Measurements from ENCODE around the gene IL25.

Gene IL25

DNA sequence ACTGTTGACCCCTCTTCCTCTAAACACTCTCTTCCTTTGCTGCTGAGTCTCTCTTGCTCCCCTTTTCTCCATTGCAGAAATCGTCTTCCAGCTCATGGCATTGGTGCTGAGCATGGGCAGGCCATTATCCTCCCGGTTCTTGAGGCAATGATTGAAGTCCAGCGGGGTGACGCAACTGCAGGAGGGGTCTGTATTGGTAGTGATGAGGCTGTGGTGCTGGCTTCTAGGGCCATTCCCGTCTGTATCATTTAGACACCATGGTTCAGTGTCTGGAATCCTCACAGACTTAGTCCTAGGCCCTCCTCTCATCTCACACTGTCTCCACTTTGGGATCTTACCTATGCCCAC, 19.2 kb upstream of the IL25 start:
- no peak for DNase-seq (ENCODE audit: low spot score)

GRCh38 chr14:23354990-23355389, 17.6 kb upstream of the IL25 start:
- DNase-seq (ENCODE audit: low spot score) = no peak

DNA sequence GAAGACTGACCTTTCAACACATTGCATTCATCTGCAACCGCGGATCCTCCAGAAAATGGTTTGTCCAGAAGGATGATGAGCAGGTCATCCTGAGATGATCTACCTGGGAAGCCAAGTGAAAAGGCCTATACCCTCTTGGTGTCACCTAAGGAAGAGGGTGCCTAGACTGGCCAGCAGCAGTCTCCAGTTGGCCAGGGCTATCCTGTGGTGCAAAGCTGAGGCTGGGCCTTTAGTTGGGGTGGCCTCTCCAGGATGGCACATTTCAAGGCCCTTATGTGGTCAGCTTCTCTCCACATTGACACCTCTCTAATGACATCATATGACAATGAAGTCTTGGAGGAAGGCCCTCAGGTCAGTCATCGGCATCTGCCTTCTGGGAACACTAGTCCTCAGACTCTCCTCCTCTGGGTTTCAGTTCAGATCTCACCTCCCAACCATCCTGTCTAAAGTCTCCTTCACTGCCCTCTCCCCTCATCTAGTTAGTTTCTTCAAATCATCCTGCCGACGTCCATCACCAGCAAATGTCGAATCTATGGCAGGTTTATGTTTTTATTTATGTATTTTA, 16.7 kb upstream of the IL25 start:
- DNase-seq (ENCODE audit: low spot score) = no peak

- DNase-seq (ENCODE audit: low spot score) = no peak
Measured at GRCh38 chr14:23356662-23357061, 15.9 kb upstream of the IL25 start.

- DNase-seq (ENCODE audit: low spot score) = no peak
Measured at GRCh38 chr14:23357261-23357660, 15.3 kb upstream of the IL25 start.

GRCh38 chr14:23358042-23358441, 14.6 kb upstream of the IL25 start:
- no peak for DNase-seq (ENCODE audit: low spot score)

- no peak for DNase-seq (ENCODE audit: low spot score)
Measured at GRCh38 chr14:23358553-23359166, 13.9 kb upstream of the IL25 start.

- DNase-seq (ENCODE audit: low spot score) = no peak
Measured at GRCh38 chr14:23359167-23359626, 13.4 kb upstream of the IL25 start.

DNA sequence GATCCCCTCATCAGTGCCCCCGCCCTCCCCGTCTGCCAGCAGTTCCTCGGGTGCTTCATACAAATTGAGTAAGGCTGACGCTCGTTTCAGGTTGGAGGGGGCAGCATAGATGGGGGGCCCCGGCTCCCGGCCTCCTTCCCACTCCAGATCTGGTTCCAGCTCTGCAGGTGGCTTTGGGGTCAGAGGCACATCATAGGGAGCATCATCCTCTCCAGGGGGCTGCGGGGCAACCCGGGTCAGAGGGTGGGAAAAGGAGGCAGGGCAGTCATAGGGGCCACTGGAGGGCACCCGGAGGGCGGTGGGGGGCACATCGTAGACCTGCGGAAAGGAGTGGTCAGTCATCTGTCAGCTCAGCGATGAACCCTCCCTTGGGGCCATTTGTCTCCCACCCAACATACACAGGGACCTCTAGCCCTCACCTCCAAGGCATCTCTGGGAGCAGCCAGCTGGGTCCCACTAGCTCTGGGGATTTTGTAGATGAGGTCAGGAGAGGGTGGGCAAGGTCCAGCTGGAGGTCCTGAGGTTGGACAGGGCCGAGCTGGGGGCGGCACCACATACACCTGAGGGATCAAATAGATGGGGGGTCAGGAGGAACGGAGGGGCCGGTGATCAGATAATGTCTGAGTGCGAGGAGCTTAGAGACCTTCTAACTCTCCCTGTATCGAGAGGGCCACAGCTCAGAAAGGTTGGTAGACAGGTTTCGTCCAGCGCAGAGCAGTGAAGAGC, 12.7 kb upstream of the IL25 start:
- no peak for DNase-seq (ENCODE audit: low spot score)

DNA sequence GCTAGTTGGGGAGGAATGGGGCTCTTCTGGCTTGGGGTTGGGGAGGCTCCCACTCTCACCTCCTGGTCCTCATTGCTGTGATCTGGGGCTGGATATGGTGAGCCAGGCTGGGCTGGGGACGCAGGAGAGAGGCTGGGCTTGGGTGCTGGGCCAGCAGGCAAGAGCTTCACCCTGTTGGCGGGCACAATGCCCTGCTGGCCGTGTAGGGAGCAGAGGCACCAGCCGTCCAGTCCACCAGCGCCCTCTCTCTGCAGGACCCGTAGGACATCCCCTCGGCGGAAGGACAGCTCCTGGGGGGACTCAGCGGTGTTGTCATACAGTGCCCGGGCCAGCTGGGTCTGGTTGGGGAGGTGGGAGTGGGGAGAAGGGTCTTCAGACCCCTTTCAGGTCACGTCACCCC, 12.1 kb upstream of the IL25 start:
- peak; percentile 89 for DNase-seq (ENCODE audit: low spot score)

DNA sequence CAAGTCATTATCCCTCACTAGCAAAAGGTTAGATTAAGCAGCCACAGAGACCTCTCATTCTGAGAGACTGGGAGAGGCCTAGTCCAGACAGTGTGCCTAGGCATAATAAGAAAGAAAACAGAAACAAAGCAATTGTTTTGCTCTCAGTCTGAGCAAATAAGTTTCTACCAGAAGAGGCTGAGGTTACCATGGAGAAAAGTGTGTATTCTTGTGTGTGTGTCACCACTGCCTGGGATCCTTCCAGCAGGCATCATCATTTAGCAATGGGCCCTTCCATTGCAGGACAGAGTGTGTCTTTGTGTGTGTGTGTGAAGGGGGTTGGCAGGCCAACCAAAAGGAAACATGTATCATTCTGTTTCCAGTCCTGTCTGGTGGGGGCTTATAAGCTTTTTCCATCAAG, 11.3 kb upstream of the IL25 start:
- DNase-seq (ENCODE audit: low spot score) = peak; percentile 68

DNA sequence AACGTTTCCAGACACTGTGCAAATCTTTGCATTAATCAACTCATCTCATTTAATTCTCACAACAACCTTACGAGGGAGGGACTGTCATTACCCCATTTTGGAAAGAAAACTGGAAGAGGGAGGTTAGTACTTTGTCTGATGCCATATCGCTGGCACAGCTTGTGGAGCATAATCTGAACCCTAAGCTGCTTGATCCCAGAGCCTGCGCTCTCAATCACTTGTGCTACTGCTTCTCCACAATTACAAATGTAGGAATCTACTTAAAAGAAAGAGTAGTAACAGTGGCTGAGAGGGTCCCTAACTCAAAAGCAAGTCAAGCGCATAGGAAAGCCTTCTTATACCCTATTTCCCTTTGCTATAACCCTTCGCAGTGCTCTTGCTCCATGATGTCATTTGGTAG, 10.8 kb upstream of the IL25 start:
- no peak for DNase-seq (ENCODE audit: low spot score)

DNA sequence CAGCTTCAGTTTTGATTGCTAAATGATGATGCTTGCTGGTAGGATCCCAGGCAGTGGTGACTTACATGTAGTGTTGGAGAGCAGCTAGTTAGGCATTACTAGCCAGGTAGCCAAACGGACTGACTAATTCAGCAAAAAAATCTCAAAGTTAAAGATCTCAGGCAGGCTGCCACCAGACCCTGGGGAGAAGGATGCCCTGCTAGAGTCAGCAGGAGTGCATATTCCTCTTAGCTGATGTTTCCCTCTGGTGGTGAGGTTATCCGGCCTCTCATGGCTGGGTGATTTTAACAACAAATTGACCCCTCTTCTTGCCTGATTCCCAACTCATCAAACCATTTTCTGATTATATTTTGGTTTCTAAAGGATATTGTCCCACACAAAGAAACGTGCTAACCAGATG, 10.4 kb upstream of the IL25 start:
- no peak for DNase-seq (ENCODE audit: low spot score)

GRCh38 chr14:23364164-23365035, 8.2 kb upstream of the IL25 start:
- peak; percentile 88 for DNase-seq (ENCODE audit: low spot score)

- peak; percentile 60 for DNase-seq (ENCODE audit: low spot score)
Measured at GRCh38 chr14:23365036-23365731, 7.4 kb upstream of the IL25 start, which contains the start of gene EFS. Gene EFS (minus strand): TSS chr14:23365172. CDS start chr14:23365025, 147 bp downstream.

GRCh38 chr14:23365732-23366425, 6.7 kb upstream of the IL25 start:
- peak; percentile 83 for DNase-seq (ENCODE audit: low spot score)

GRCh38 chr14:23366426-23366921, 6.1 kb upstream of the IL25 start:
- DNase-seq (ENCODE audit: low spot score) = peak; percentile 72

DNA sequence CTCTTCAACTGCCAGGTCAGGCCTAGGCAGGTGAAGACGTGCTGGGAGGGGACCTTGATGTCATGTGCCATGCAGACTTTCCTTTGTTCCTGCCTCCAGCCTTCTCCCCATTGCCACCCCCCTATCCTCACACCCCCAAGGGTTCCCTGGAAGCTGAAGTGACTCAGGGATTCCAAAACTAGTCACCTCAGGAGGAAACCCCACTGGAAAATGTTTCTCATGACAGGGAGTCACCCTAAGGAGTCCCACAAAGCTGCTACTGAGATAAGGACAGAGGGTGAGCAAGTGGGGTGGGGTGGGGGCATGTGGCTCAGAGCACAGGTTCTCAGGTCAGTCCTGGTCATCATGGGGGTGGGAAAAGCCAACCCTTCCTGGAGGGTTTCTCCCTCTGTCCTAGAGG, 2.4 kb upstream of the IL25 start:
- DNase-seq (ENCODE audit: low spot score) = no peak

GRCh38 chr14:23371865-23372264, 744 bp upstream of the IL25 start:
- no peak for DNase-seq (ENCODE audit: low spot score)

DNA sequence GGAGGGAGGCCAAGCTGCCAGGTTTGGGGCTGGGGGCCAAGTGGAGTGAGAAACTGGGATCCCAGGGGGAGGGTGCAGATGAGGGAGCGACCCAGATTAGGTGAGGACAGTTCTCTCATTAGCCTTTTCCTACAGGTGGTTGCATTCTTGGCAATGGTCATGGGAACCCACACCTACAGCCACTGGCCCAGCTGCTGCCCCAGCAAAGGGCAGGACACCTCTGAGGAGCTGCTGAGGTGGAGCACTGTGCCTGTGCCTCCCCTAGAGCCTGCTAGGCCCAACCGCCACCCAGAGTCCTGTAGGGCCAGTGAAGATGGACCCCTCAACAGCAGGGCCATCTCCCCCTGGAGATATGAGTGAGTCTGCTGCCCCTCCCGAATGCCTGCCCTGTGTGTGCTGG, 432 bp downstream of the IL25 start:
- DNase-seq (ENCODE audit: low spot score) = no peak
